A549 (cell line): ENCODE results near the gene RASSF6. TPM values are rescaled to one million over a fixed set of nuclear protein-coding genes. Genes with fewer than 3 reads are reported as not detected.
A peak's percentile ranks its signal among the peaks of the same experiment; 100 is the strongest.

Source experiments
- ATAC-seq, 2 experiments: fragments of 200-7000 bp in 1 of 2; fragments of >200 bp in 1 of 2; cut with Nextera tagmentation in 1 of 2; cut with Tn5 transposase in 1 of 2; 3 replicates each; pipeline versions ENCODE4 v1.8.0 to v1.9.1; 2018 to 2020; ENCODE audit warnings: mild to moderate bottlenecking in 1 of 2, moderate library complexity in 1 of 2
- CTCF ChIA-PET: fragments of 300-600 bp; sonication (Branson Sonifier 250); formaldehyde crosslinking; extraction: SDS; loops from one replicate; lab custom pipeline; 2021; ENCODE audit warnings: antibody characterized with exemption, inconsistent platforms; lab: Yijun Ruan, JAX
- POLR2A ChIA-PET: fragments of 350-600 bp; formaldehyde crosslinking; extraction: SDS; loops from one replicate; lab custom pipeline; 2021; ENCODE audit warnings: antibody characterized with exemption, inconsistent platforms; lab: Yijun Ruan, JAX
- DNase-seq, 2 experiments: peaks; one replicate each; pipeline versions ENCODE4 v3.0.0 to v3.0.0-alpha.2; 2011 to 2016; ENCODE audit warnings: low read depth in 1 of 2, low spot score in 1 of 2
- FAIRE-seq: peaks from 2 replicates; lab custom pipeline; 2011; peaks lifted over from hg19 to GRCh38; lab: Jason Lieb, UNC
- H3K27ac ChIP-seq, 2 experiments: fragments of >200 bp; sonication (Bioruptor Twin); formaldehyde crosslinking; 3 replicates each; pipeline ENCODE4 v1.5.1; 2016 to 2017
- H3K4me1 ChIP-seq: fragments of >200 bp; sonication (Bioruptor Twin); formaldehyde crosslinking; 3 replicates; pipeline ENCODE4 v1.6.1; 2016
- H3K4me2 ChIP-seq: fragments of >200 bp; sonication (Bioruptor Twin); formaldehyde crosslinking; 3 replicates; pipeline ENCODE4 v1.6.1; 2016
- H3K4me3 ChIP-seq: fragments of >200 bp; sonication (Bioruptor Twin); formaldehyde crosslinking; 3 replicates; pipeline ENCODE4 v1.5.1; 2016
- H3K9me3 ChIP-seq: fragments of >200 bp; sonication (Bioruptor Twin); formaldehyde crosslinking; 3 replicates; pipeline ENCODE4 v1.6.1; 2016
- BCL3 ChIP-seq: fragments of >200 bp; sonication (Bioruptor Twin); formaldehyde crosslinking; IDR thresholded peaks from 3 replicates; pipeline ENCODE4 v1.6.1; 2016
- CHD2 ChIP-seq: fragments of 150-350 bp; IDR thresholded peaks from 2 replicates; pipeline ENCODE4 v1.6.1; 2014; ENCODE audit warnings: low read length; ENCODE audit not compliant: partially characterized antibody
- EHF ChIP-seq: fragments of 250-450 bp; sonication (Bioruptor Pico); IDR thresholded peaks from 2 replicates; pipeline ENCODE4 v1.5.0; 2020; ENCODE audit warnings: mild to moderate bottlenecking
- HOXA7 ChIP-seq: fragments of 250-450 bp; sonication (Bioruptor Pico); IDR thresholded peaks from 2 replicates; pipeline ENCODE4 v1.5.0; 2020; ENCODE audit warnings: mild to moderate bottlenecking, moderate library complexity
- HOXB13 ChIP-seq: fragments of 250-450 bp; sonication (Bioruptor Pico); IDR thresholded peaks from 2 replicates; pipeline ENCODE4 v1.5.0; 2020; ENCODE audit warnings: low read depth, mild to moderate bottlenecking, moderate library complexity
- HOXB5 ChIP-seq: fragments of 250-450 bp; sonication (Bioruptor Pico); IDR thresholded peaks from 2 replicates; pipeline ENCODE4 v1.5.0; 2020; ENCODE audit warnings: mild to moderate bottlenecking, moderate library complexity
- JUN ChIP-seq, 2 experiments: fragments of >200 bp; sonication (Bioruptor Twin); formaldehyde crosslinking; IDR thresholded peaks; 2 replicates in 1 of 2; 3 replicates in 1 of 2; pipeline ENCODE4 v1.6.1; 2016 to 2017
- JUNB ChIP-seq: fragments of >200 bp; sonication (Bioruptor Twin); formaldehyde crosslinking; IDR thresholded peaks from 2 replicates; pipeline ENCODE4 v1.6.1; 2016
- MAFK ChIP-seq: fragments of 450-650 bp; IDR thresholded peaks from 2 replicates; pipeline ENCODE4 v1.6.1; 2014; ENCODE audit not compliant: partially characterized antibody
- MAX ChIP-seq: IDR thresholded peaks from 2 replicates; pipeline ENCODE4 v1.6.1; 2012
- MYC ChIP-seq: IDR thresholded peaks from 2 replicates; pipeline ENCODE4 v1.6.1; 2012; ENCODE audit warnings: mild to moderate bottlenecking, inconsistent platforms, low read length, improper control_type of control experiment, borderline replicate concordance
- NFE2L2 ChIP-seq: fragments of 150-350 bp; conservative IDR thresholded peaks from 2 replicates; pipeline ENCODE4 v1.6.1; 2014; ENCODE audit warnings: low read length
- NR3C1 ChIP-seq: fragments of >200 bp; sonication (Bioruptor Twin); formaldehyde crosslinking; IDR thresholded peaks from 3 replicates; pipeline ENCODE4 v1.6.1; 2017
- POLR2A ChIP-seq: IDR thresholded peaks from 2 replicates; pipeline ENCODE4 v1.6.1; 2012; ENCODE audit warnings: mild to moderate bottlenecking, low read length
- POLR2AphosphoS2 ChIP-seq: conservative IDR thresholded peaks from 2 replicates; pipeline ENCODE4 v1.6.1; 2012; ENCODE audit warnings: low read length, improper control_type of control experiment, inconsistent platforms
- RAD21 ChIP-seq, 2 experiments: fragments of >200 bp in 1 of 2; sonication (Bioruptor Twin) in 1 of 2; formaldehyde crosslinking in 1 of 2; IDR thresholded peaks in 1 of 2; conservative IDR thresholded peaks in 1 of 2; 2 replicates in 1 of 2; 3 replicates in 1 of 2; pipeline ENCODE4 v1.6.1; 2012 to 2018; ENCODE audit warnings: inconsistent platforms in 1 of 2
- RFX5 ChIP-seq: fragments of 450-650 bp; IDR thresholded peaks from 2 replicates; pipeline ENCODE4 v1.7.1; 2014; ENCODE audit warnings: antibody characterized with exemption, mild to moderate bottlenecking, moderate library complexity
- RNF2 ChIP-seq: fragments of 200-600 bp; sonication (generic); IDR thresholded peaks from 2 replicates; pipeline ENCODE4 v1.6.1; 2016; ENCODE audit warnings: low read depth, mild to moderate bottlenecking, antibody characterized with exemption, moderate library complexity, borderline replicate concordance
- SMC3 ChIP-seq: fragments of >200 bp; sonication (Bioruptor Twin); formaldehyde crosslinking; IDR thresholded peaks from 3 replicates; pipeline ENCODE4 v1.6.1; 2018; ENCODE audit warnings: inconsistent platforms
- SREBF2 ChIP-seq: fragments of 450-650 bp; IDR thresholded peaks from 2 replicates; pipeline ENCODE4 v1.6.1; 2014; ENCODE audit warnings: mild to moderate bottlenecking, moderate library complexity
- TFCP2L1 ChIP-seq: fragments of 250-450 bp; sonication (Bioruptor Pico); IDR thresholded peaks from 2 replicates; pipeline ENCODE4 v1.5.0; 2021; ENCODE audit warnings: mild to moderate bottlenecking
- TP53 ChIP-seq: fragments of 250-450 bp; sonication (Bioruptor Pico); IDR thresholded peaks from 2 replicates; pipeline ENCODE4 v1.5.0; 2021; ENCODE audit warnings: mild to moderate bottlenecking, moderate library complexity
- ZFP36 ChIP-seq: fragments of 450-650 bp; IDR thresholded peaks from 2 replicates; pipeline ENCODE4 v1.6.1; 2014; ENCODE audit warnings: borderline replicate concordance; ENCODE audit not compliant: partially characterized antibody
- WGBS: methylation state at CpG from one replicate; pipeline ENCODE4 v1.1.6; 2017; ENCODE audit errors: missing lambda C conversion rate; 5-methylcytosine and 5-hydroxymethylcytosine counted together
- polyA minus RNA-seq: library from RNA; depleted of rRNA, polyadenylated mRNA; stranded (reverse); fragments of >200 nt; gene quantifications from 2 replicates; pipeline ENCODE4 v1.2.3, GENCODE V29; 2011; rRNA and poly(A)+ RNA removed
- polyA plus RNA-seq, 4 experiments: library from polyadenylated mRNA; depleted of rRNA in 3 of 4; stranded (reverse); fragments of >200 nt; fragmentation: RNase III in 1 of 4; extraction: RNeasy Plus Mini Kit Qiagen cat#74134 plus additional on column Dnase treatment in 1 of 4; gene quantifications; 2 replicates in 3 of 4; 3 replicates in 1 of 4; pipeline ENCODE4 v1.2.3, GENCODE V29; 2011 to 2017
- TF ChIP-seq, protein P1 (sequence below): IDR thresholded peaks from 2 replicates; pipeline ENCODE4 v1.6.1; 2012
- TF ChIP-seq, protein P2 (sequence below): IDR thresholded peaks from 2 replicates; pipeline ENCODE4 v1.6.1; 2012; ENCODE audit warnings: low read depth, borderline replicate concordance
- TF ChIP-seq, protein P3 (sequence below): fragments of 250-450 bp; sonication (Bioruptor Pico); IDR thresholded peaks from 2 replicates; pipeline ENCODE4 v1.5.0; 2021; ENCODE audit warnings: mild to moderate bottlenecking, moderate library complexity, borderline replicate concordance

RASSF6 gene, protein sequence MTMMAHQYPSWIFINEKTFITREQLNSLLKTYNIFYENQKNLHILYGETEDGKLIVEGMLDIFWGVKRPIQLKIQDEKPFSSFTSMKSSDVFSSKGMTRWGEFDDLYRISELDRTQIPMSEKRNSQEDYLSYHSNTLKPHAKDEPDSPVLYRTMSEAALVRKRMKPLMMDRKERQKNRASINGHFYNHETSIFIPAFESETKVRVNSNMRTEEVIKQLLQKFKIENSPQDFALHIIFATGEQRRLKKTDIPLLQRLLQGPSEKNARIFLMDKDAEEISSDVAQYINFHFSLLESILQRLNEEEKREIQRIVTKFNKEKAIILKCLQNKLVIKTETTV
- polyA plus RNA-seq (2011; rRNA removed) (4.4 and 5.9 TPM in 2 replicates), polyA plus RNA-seq (2017; fragmentation: RNase III; extraction: RNeasy Plus Mini Kit Qiagen cat#74134 plus additional on column Dnase treatment) (1.6 to 1.8 TPM (median 1.8 TPM) in 3 replicates), polyA minus RNA-seq (3.3 and 4.0 TPM in 2 replicates)
- polyA plus RNA-seq (2012; cell fraction: cytosol; rRNA removed), result 0.33 and 0.43 TPM in 2 replicates
- polyA plus RNA-seq (2012; cell fraction: nucleus; rRNA removed), result 0.28 and 0.32 TPM in 2 replicates

GRCh38 chr4:73620115-73620792, at the start of gene RASSF6:
TSS of gene RASSF6 (minus strand) at chr4:73620436. CDS start at chr4:73611795, 8,641 bp downstream.
- Histone ChIP-seq H3K4me2 (peak within 1 kb of the TSS; percentile 80), H3K4me3 (peak within 1 kb of the TSS; percentile 47), H3K9me3 (no peaks in the 10 kb centered on the region)
- no peak for FAIRE-seq
- DNase-seq, result peak in 1 of 2 experiments; percentile 65
- POLR2A ChIA-PET, result interaction anchor here (1.0 kb wide), 1 partner anchor 11 kb away, joined by 4 read pairs; no protein-coding TSS in a partner anchor
- CTCF ChIA-PET, result interaction anchor here (0.5 to 1.5 kb wide), 4 partner anchors 10 to 586 kb away, joined by 3 to 6 read pairs (median 3); no protein-coding TSS in a partner anchor
- TF ChIP-seq POLR2A (peak; percentile 21; the same call in 1 of the 2 replicates), RFX5 (no peak), CHD2 (no peak), TFCP2L1 (CRISPR knock-in tag) (no peak), ZFP36 (no peak), JUN (IDR thresholded peaks at IDR 0.05) (no peak), POLR2AphosphoS2 (no peak), JUNB (no peak), SREBF2 (no peak), MYC (no peak), BCL3 (no peak), RNF2 (no peak), MAFK (no peak), HOXB5 (CRISPR knock-in tag) (no peak), SMC3 (no peak), NR3C1 (no peak), MAX (peak; percentile 47), TP53 (CRISPR knock-in tag) (no peak), EHF (CRISPR knock-in tag) (no peak), HOXA7 (CRISPR knock-in tag) (no peak), RAD21 (conservative IDR thresholded peaks at IDR 0.05 in 1 of 2, IDR thresholded peaks at IDR 0.05 in 1 of 2) (no peak), HOXB13 (CRISPR knock-in tag) (no peak), NFE2L2 (no peak)
- TF ChIP-seq, protein P1, sequence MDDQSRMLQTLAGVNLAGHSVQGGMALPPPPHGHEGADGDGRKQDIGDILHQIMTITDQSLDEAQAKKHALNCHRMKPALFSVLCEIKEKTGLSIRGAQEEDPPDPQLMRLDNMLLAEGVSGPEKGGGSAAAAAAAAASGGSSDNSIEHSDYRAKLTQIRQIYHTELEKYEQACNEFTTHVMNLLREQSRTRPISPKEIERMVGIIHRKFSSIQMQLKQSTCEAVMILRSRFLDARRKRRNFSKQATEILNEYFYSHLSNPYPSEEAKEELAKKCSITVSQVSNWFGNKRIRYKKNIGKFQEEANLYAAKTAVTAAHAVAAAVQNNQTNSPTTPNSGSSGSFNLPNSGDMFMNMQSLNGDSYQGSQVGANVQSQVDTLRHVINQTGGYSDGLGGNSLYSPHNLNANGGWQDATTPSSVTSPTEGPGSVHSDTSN, result 0 out of 2 replicates have a peak, but pooled peaks have one; percentile 29
- TF ChIP-seq, protein P2, sequence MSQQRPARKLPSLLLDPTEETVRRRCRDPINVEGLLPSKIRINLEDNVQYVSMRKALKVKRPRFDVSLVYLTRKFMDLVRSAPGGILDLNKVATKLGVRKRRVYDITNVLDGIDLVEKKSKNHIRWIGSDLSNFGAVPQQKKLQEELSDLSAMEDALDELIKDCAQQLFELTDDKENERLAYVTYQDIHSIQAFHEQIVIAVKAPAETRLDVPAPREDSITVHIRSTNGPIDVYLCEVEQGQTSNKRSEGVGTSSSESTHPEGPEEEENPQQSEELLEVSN, result peak; percentile 33; the same call in 1 of the 2 replicates
- TF ChIP-seq, protein P3, sequence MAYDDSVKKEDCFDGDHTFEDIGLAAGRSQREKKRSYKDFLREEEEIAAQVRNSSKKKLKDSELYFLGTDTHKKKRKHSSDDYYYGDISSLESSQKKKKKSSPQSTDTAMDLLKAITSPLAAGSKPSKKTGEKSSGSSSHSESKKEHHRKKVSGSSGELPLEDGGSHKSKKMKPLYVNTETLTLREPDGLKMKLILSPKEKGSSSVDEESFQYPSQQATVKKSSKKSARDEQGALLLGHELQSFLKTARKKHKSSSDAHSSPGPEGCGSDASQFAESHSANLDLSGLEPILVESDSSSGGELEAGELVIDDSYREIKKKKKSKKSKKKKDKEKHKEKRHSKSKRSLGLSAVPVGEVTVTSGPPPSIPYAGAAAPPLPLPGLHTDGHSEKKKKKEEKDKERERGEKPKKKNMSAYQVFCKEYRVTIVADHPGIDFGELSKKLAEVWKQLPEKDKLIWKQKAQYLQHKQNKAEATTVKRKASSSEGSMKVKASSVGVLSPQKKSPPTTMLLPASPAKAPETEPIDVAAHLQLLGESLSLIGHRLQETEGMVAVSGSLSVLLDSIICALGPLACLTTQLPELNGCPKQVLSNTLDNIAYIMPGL (CRISPR knock-in tag), result no peak
- TF ChIP-seq, all 56 proteins: peak for 4
- H3K27ac ChIP-seq, result peak within 1 kb of the TSS; percentile 64 to 84
- 4% methylated on average over 13 of the region's 24 CpGs for WGBS
- peaks cover 41% of the 10 kb centered on the region for H3K4me1 ChIP-seq
- peak; percentile 98 for ATAC-seq
